T-helper 17 cell (primary cell): ENCODE data around the gene XPOT. TPM values are rescaled to one million over a fixed set of nuclear protein-coding genes. Genes with fewer than 3 reads are reported as not detected.
"Not testable (repeated sequence)": the region's sequence is repeated elsewhere in the genome, so short reads cannot be mapped to it uniquely, and the experiment has no call there.

ENCODE experiments used
- ATAC-seq: fragments of 150-1000 bp; cut with Tn5 transposase; 2 replicates; pipeline ENCODE4 v1.10.0; 2021; ENCODE audit warnings: mild to moderate bottlenecking, moderate library complexity
- DNase-seq, 3 donors: peaks; one replicate each; pipeline versions ENCODE4 v3.0.0 to v3.0.0-alpha.2; 2020 to 2021
- H3K9me3 ChIP-seq: one replicate; pipeline ENCODE4 v1.7.0; 2013; ENCODE audit warnings: low read length, mild to moderate bottlenecking; ENCODE audit not compliant: control insufficient read depth, poor library complexity, severe bottlenecking
- H3K27ac Mint-ChIP-seq: one replicate; pipeline ENCODE4 v1.8.0; 2022; ENCODE audit warnings: mild to moderate bottlenecking, moderate library complexity, mixed read lengths
- H3K27me3 Mint-ChIP-seq: one replicate; pipeline ENCODE4 v1.8.0; 2022; ENCODE audit warnings: mixed read lengths
- H3K36me3 Mint-ChIP-seq: one replicate; pipeline ENCODE4 v1.8.0; 2022; ENCODE audit warnings: low read depth, mixed read lengths
- H3K4me1 Mint-ChIP-seq: one replicate; pipeline ENCODE4 v1.8.0; 2022; ENCODE audit warnings: mild to moderate bottlenecking, mixed read lengths
- H3K4me3 Mint-ChIP-seq: one replicate; pipeline ENCODE4 v1.8.0; 2022; ENCODE audit warnings: mild to moderate bottlenecking, moderate library complexity, mixed read lengths
- total RNA-seq, 4 donors: library from RNA in 2 of 4; stranded (reverse) in 2 of 4; gene quantifications; one replicate each; pipeline ENCODE4 v1.2.3 and lab custom pipeline; 2022 to 2026

Gene XPOT
- 10 to 100 TPM; 58.2 to 61.6 TPM for total RNA-seq
- 126 to 364 reads per million in 2 donors for total RNA-seq (lab: John Stamatoyannopoulos, UW)

- H3K9me3 ChIP-seq, result no peaks in the 10 kb centered on the region
- DNase-seq (peak; percentile 86 to 93 (median 91)), ATAC-seq (peak; percentile 94)
- Mint-ChIP-seq H3K27me3 (no peaks in the 10 kb centered on the region), H3K4me3 (peak within 1 kb of the TSS; percentile 98), H3K36me3 (no peaks in the 10 kb centered on the region), H3K27ac (peak within 1 kb of the TSS; percentile 86), H3K4me1 (peaks cover 34% of the 10 kb centered on the region)
Observed at GRCh38 chr12:64403707-64404469, at the start of gene XPOT. XPOT (plus strand) TSS chr12:64404392; CDS start chr12:64410036, 5,644 bp downstream.

GRCh38 chr12:64356209-64356608 lies 48.0 kb upstream of the XPOT start:
- H3K4me1 Mint-ChIP-seq, H3K4me3 Mint-ChIP-seq, DNase-seq, H3K36me3 Mint-ChIP-seq, H3K27me3 Mint-ChIP-seq, H3K9me3 ChIP-seq, ATAC-seq, H3K27ac Mint-ChIP-seq: not testable (repeated sequence)

- not testable (repeated sequence) for H3K27ac Mint-ChIP-seq, H3K4me1 Mint-ChIP-seq, H3K4me3 Mint-ChIP-seq, H3K36me3 Mint-ChIP-seq, H3K27me3 Mint-ChIP-seq, ATAC-seq, DNase-seq, H3K9me3 ChIP-seq
Observed at GRCh38 chr12:64361173-64361572, 43.0 kb upstream of the XPOT start.

- ATAC-seq, result no peak
- Mint-ChIP-seq H3K4me1 (no peaks in the 10 kb centered on the region), H3K36me3 (no peaks in the 10 kb centered on the region)
Observed at GRCh38 chr12:64362721-64363305, 41.4 kb upstream of the XPOT start.

GRCh38 chr12:64383675-64384074 lies 20.5 kb upstream of the XPOT start:
- peaks cover 4% of the 10 kb centered on the region for H3K36me3 Mint-ChIP-seq
- no peak overlapping the region for H3K27ac Mint-ChIP-seq
- ATAC-seq (no peak), DNase-seq (no peak)
- H3K4me1 Mint-ChIP-seq, result peaks cover 22% of the 10 kb centered on the region
- peaks cover 6% of the 10 kb centered on the region for H3K9me3 ChIP-seq
- no peak overlapping the region for H3K4me3 Mint-ChIP-seq
- H3K27me3 Mint-ChIP-seq, result no peaks in the 10 kb centered on the region

More at GRCh38 chr12:64362721-64363305, 41.4 kb upstream of the XPOT start:
- H3K9me3 ChIP-seq, result no peaks in the 10 kb centered on the region
- no peak for DNase-seq
- Mint-ChIP-seq H3K27ac (no peak overlapping the region), H3K4me3 (no peak overlapping the region), H3K27me3 (no peaks in the 10 kb centered on the region)

- H3K4me3 Mint-ChIP-seq, result peak overlapping the region; percentile 73
- ATAC-seq (peak; percentile 71), DNase-seq (no peak)
- H3K9me3 ChIP-seq, result peaks cover 6% of the 10 kb centered on the region
- H3K27ac Mint-ChIP-seq, result peak overlapping the region; percentile 86
- H3K27me3 Mint-ChIP-seq, result no peaks in the 10 kb centered on the region
- peaks cover 25% of the 10 kb centered on the region for H3K4me1 Mint-ChIP-seq
- peaks cover 4% of the 10 kb centered on the region for H3K36me3 Mint-ChIP-seq
Observed at GRCh38 chr12:64385019-64385418, 19.2 kb upstream of the XPOT start.

GRCh38 chr12:64385468-64385867 lies 18.7 kb upstream of the XPOT start:
- Mint-ChIP-seq H3K27me3 (no peaks in the 10 kb centered on the region), H3K4me3 (peak overlapping the region; percentile 73), H3K36me3 (peaks cover 4% of the 10 kb centered on the region), H3K4me1 (peaks cover 25% of the 10 kb centered on the region), H3K27ac (peak overlapping the region; percentile 86)
- ATAC-seq (peak; percentile 42), DNase-seq (no peak)
- H3K9me3 ChIP-seq, result peaks cover 5% of the 10 kb centered on the region

- ATAC-seq, result no peak
- no peak for DNase-seq
- H3K9me3 ChIP-seq, result no peaks in the 10 kb centered on the region
- Mint-ChIP-seq H3K4me1 (peaks cover 34% of the 10 kb centered on the region), H3K27me3 (no peaks in the 10 kb centered on the region), H3K36me3 (no peaks in the 10 kb centered on the region), H3K4me3 (no peak overlapping the region), H3K27ac (peak overlapping the region; percentile 57)
Observed at GRCh38 chr12:64387197-64387816, 16.9 kb upstream of the XPOT start.

GRCh38 chr12:64389154-64389553 lies 15.0 kb upstream of the XPOT start:
- DNase-seq, result no peak
- H3K9me3 ChIP-seq, result no peaks in the 10 kb centered on the region
- Mint-ChIP-seq H3K4me3 (no peak overlapping the region), H3K36me3 (no peaks in the 10 kb centered on the region), H3K27me3 (no peaks in the 10 kb centered on the region), H3K27ac (peak overlapping the region; percentile 56), H3K4me1 (peaks cover 33% of the 10 kb centered on the region)
- ATAC-seq, result no peak

- no peak for DNase-seq
- Mint-ChIP-seq H3K27me3 (no peaks in the 10 kb centered on the region), H3K27ac (peak within 1 kb of the TSS; percentile 56), H3K4me3 (peak within 1 kb of the TSS; percentile 89), H3K36me3 (no peaks in the 10 kb centered on the region), H3K4me1 (peaks cover 22% of the 10 kb centered on the region)
- peak; percentile 55 for ATAC-seq
- no peaks in the 10 kb centered on the region for H3K9me3 ChIP-seq
Observed at GRCh38 chr12:64390275-64390851, 13.8 kb upstream of the XPOT start, which contains the start of gene C12orf56. C12orf56 (minus strand) TSS chr12:64390758; CDS start chr12:64390565, 193 bp downstream.

- ATAC-seq, result peak; percentile 75
- Mint-ChIP-seq H3K27me3 (no peaks in the 10 kb centered on the region), H3K4me3 (peak overlapping the region; percentile 39), H3K36me3 (no peaks in the 10 kb centered on the region), H3K27ac (no peak overlapping the region), H3K4me1 (peaks cover 14% of the 10 kb centered on the region)
- no peak for DNase-seq
- H3K9me3 ChIP-seq, result no peaks in the 10 kb centered on the region
Observed at GRCh38 chr12:64392221-64392620, 12.0 kb upstream of the XPOT start.

GRCh38 chr12:64395739-64396138 lies 8.5 kb upstream of the XPOT start:
- no peaks in the 10 kb centered on the region for H3K9me3 ChIP-seq
- DNase-seq, result no peak
- Mint-ChIP-seq H3K36me3 (no peaks in the 10 kb centered on the region), H3K4me1 (peaks cover 20% of the 10 kb centered on the region), H3K27me3 (no peaks in the 10 kb centered on the region), H3K4me3 (no peak overlapping the region), H3K27ac (no peak overlapping the region)
- ATAC-seq, result no peak

GRCh38 chr12:64400041-64400440 lies 4.2 kb upstream of the XPOT start:
- Mint-ChIP-seq H3K4me3 (peak overlapping the region; percentile 81), H3K27ac (peak overlapping the region; percentile 91)

More at GRCh38 chr12:64400041-64400440, 4.2 kb upstream of the XPOT start:
- peak; percentile 15 to 32 (median 19) for DNase-seq
- H3K36me3 Mint-ChIP-seq, result no peaks in the 10 kb centered on the region
- H3K27me3 Mint-ChIP-seq, result no peaks in the 10 kb centered on the region
- H3K9me3 ChIP-seq, result no peaks in the 10 kb centered on the region
- H3K4me1 Mint-ChIP-seq, result peaks cover 16% of the 10 kb centered on the region
- ATAC-seq, result peak; percentile 27
